Measurements from ENCODE around the gene C5.

The C5 gene

GRCh38 chr9:120998111-120998510 is 52.0 kb downstream of the C5 start:
- Histone ChIP-seq H3K4me1 (ENCODE audit: control insufficient read depth, insufficient read depth, low read length) (no peaks in the 10 kb centered on the region), H3K9ac (ENCODE audit: low read length) (no peak overlapping the region), H3K9me3 (ENCODE audit: control insufficient read depth, low read length) (no peaks in the 10 kb centered on the region), H3K4me3 (ENCODE audit: low read length) (no peak overlapping the region), H3K36me3 (ENCODE audit: control insufficient read depth, insufficient read depth, low read length) (no peaks in the 10 kb centered on the region), H3K27me3 (ENCODE audit: control insufficient read depth, insufficient read depth, low read length) (no peaks in the 10 kb centered on the region)

DNA sequence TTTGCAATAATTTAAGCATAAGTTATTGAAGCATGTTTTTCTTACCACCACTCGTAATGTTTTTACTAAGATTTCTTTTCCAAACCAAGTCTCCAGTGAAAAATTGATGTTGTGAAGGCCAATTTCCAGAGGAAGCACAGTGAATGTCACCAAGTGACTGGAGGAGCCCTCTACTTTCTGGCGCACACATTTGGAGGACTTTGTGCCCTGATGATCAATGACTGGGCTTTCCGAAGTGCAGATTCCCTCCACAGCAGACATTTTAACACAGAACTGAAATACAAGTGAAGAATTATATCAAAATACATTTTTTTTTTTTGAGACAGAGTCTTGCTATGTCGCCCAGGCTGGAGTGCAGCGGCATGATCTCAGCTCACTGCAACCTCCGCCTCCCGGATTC is 52.6 kb downstream of the C5 start:
- Histone ChIP-seq H3K9me3 (ENCODE audit: control insufficient read depth, low read length) (no peaks in the 10 kb centered on the region), H3K4me1 (ENCODE audit: control insufficient read depth, insufficient read depth, low read length) (no peaks in the 10 kb centered on the region), H3K9ac (ENCODE audit: low read length) (no peak overlapping the region), H3K4me3 (ENCODE audit: low read length) (no peak overlapping the region), H3K27me3 (ENCODE audit: control insufficient read depth, insufficient read depth, low read length) (no peaks in the 10 kb centered on the region), H3K36me3 (ENCODE audit: control insufficient read depth, insufficient read depth, low read length) (no peaks in the 10 kb centered on the region)

GRCh38 chr9:120996409-120996808 is 53.7 kb downstream of the C5 start:
- Histone ChIP-seq H3K4me1 (ENCODE audit: control insufficient read depth, insufficient read depth, low read length) (no peaks in the 10 kb centered on the region), H3K9ac (ENCODE audit: low read length) (no peak overlapping the region), H3K4me3 (ENCODE audit: low read length) (no peak overlapping the region), H3K36me3 (ENCODE audit: control insufficient read depth, insufficient read depth, low read length) (no peaks in the 10 kb centered on the region), H3K27me3 (ENCODE audit: control insufficient read depth, insufficient read depth, low read length) (no peaks in the 10 kb centered on the region), H3K9me3 (ENCODE audit: control insufficient read depth, low read length) (no peaks in the 10 kb centered on the region)

DNA sequence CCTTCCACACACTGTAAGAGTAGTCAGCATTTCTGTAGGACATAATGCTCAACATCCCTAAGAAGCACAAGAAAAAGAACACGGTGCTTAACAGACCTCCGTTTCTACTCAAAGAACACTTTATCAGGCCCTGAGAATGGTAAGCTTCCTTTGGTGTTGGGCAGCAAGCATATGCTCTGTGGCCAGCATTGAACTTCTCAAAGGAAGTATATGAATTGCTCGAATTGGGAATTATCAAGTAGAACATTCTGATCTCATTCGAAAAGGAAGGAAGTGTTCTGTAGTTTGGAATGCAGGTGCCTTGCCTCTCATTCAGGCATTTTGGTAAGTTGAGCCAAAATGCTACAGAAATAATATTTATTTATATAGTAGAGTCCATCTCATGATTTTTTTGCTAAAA is 61.0 kb downstream of the C5 start:
- H3K4me3 ChIP-seq (ENCODE audit: low read length), result no peak overlapping the region
- no peaks in the 10 kb centered on the region for H3K36me3 ChIP-seq (ENCODE audit: control insufficient read depth, insufficient read depth, low read length)
- H3K9me3 ChIP-seq (ENCODE audit: control insufficient read depth, low read length), result no peaks in the 10 kb centered on the region
- H3K9ac ChIP-seq (ENCODE audit: low read length), result no peak overlapping the region
- H3K4me1 ChIP-seq (ENCODE audit: control insufficient read depth, insufficient read depth, low read length), result peaks cover 4% of the 10 kb centered on the region
- no peaks in the 10 kb centered on the region for H3K27me3 ChIP-seq (ENCODE audit: control insufficient read depth, insufficient read depth, low read length)

- Histone ChIP-seq H3K4me1 (ENCODE audit: control insufficient read depth, insufficient read depth, low read length) (peaks cover 4% of the 10 kb centered on the region), H3K9me3 (ENCODE audit: control insufficient read depth, low read length) (no peaks in the 10 kb centered on the region), H3K36me3 (ENCODE audit: control insufficient read depth, insufficient read depth, low read length) (no peaks in the 10 kb centered on the region), H3K4me3 (ENCODE audit: low read length) (no peak overlapping the region), H3K9ac (ENCODE audit: low read length) (no peak overlapping the region), H3K27me3 (ENCODE audit: control insufficient read depth, insufficient read depth, low read length) (no peaks in the 10 kb centered on the region)
Observed at GRCh38 chr9:120985819-120986222, 64.3 kb downstream of the C5 start.

- no peaks in the 10 kb centered on the region for H3K36me3 ChIP-seq (ENCODE audit: control insufficient read depth, insufficient read depth, low read length)
- H3K4me3 ChIP-seq (ENCODE audit: low read length), result no peak overlapping the region
- H3K9ac ChIP-seq (ENCODE audit: low read length), result no peak overlapping the region
- peaks cover 4% of the 10 kb centered on the region for H3K4me1 ChIP-seq (ENCODE audit: control insufficient read depth, insufficient read depth, low read length)
- no peaks in the 10 kb centered on the region for H3K27me3 ChIP-seq (ENCODE audit: control insufficient read depth, insufficient read depth, low read length)
- H3K9me3 ChIP-seq (ENCODE audit: control insufficient read depth, low read length), result no peaks in the 10 kb centered on the region
Observed at GRCh38 chr9:120983259-120983837, 66.7 kb downstream of the C5 start.

DNA sequence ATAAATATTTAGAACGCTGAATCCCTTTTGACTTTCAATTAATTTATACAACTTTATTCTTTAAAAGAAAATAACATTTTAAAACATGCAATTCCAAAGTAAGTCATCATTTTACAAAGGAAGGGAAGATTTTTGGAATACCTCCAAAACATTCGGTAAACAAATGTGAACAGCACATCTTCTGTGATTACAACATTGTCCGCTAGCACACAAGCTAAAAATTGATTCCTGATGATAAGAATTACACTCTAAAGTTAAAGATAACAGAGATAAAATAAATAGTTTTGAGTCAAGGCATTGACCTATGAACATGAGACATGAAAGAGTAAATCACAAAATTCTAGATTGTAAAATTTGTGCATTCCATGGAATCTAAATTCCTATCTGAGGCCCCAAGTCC is 67.2 kb downstream of the C5 start:
- Histone ChIP-seq H3K9me3 (ENCODE audit: control insufficient read depth, low read length) (no peaks in the 10 kb centered on the region), H3K27me3 (ENCODE audit: control insufficient read depth, insufficient read depth, low read length) (no peaks in the 10 kb centered on the region), H3K4me1 (ENCODE audit: control insufficient read depth, insufficient read depth, low read length) (peaks cover 4% of the 10 kb centered on the region), H3K36me3 (ENCODE audit: control insufficient read depth, insufficient read depth, low read length) (no peaks in the 10 kb centered on the region), H3K9ac (ENCODE audit: low read length) (no peak overlapping the region), H3K4me3 (ENCODE audit: low read length) (no peak overlapping the region)

GRCh38 chr9:120980951-120981350 is 69.1 kb downstream of the C5 start:
- no peak overlapping the region for H3K4me3 ChIP-seq (ENCODE audit: low read length)
- no peaks in the 10 kb centered on the region for H3K27me3 ChIP-seq (ENCODE audit: control insufficient read depth, insufficient read depth, low read length)
- no peak overlapping the region for H3K9ac ChIP-seq (ENCODE audit: low read length)
- no peaks in the 10 kb centered on the region for H3K36me3 ChIP-seq (ENCODE audit: control insufficient read depth, insufficient read depth, low read length)
- no peaks in the 10 kb centered on the region for H3K9me3 ChIP-seq (ENCODE audit: control insufficient read depth, low read length)
- H3K4me1 ChIP-seq (ENCODE audit: control insufficient read depth, insufficient read depth, low read length), result peaks cover 4% of the 10 kb centered on the region

DNA sequence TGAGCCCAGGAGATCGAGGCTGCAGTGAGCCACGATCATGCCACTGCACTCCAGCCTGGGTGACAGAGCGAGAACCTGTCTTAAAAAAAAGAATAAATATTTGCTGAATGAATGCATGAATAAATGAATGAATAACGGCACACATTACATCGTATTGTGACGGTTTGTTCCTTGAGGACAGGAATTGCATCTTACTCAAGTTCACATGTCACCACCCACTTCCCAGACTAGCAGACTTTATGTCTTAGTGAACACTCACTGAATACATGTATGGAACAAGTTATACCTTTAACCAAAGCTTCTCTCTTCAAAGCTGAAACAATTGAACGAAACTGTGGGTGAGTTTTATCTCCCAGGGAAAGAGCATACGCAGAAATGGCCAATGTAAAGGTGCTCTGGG is 70.3 kb downstream of the C5 start:
- Histone ChIP-seq H3K27me3 (ENCODE audit: control insufficient read depth, insufficient read depth, low read length) (no peaks in the 10 kb centered on the region), H3K4me3 (ENCODE audit: low read length) (no peak overlapping the region), H3K9me3 (ENCODE audit: control insufficient read depth, low read length) (no peaks in the 10 kb centered on the region), H3K36me3 (ENCODE audit: control insufficient read depth, insufficient read depth, low read length) (no peaks in the 10 kb centered on the region), H3K9ac (ENCODE audit: low read length) (no peak overlapping the region), H3K4me1 (ENCODE audit: control insufficient read depth, insufficient read depth, low read length) (no peaks in the 10 kb centered on the region)

DNA sequence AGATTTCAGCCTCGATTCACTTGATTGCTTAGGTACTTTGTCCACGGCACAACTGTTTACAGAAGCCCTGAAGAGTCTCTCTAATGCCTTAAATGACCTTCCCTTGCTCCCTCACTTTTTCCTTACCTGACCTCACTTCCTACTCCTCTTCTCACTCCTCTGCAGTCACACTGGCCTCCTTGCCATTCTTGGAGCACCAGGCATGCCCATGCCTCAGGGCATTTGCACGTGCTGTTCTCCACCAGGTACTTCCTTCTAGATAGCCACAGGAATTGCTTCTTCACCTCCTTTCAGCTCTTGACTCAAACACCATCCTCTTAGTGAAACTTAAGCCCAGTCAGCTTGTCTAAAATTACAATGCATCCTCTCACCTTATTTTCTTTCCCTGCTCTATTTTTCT is 71.1 kb downstream of the C5 start:
- no peaks in the 10 kb centered on the region for H3K27me3 ChIP-seq (ENCODE audit: control insufficient read depth, insufficient read depth, low read length)
- no peaks in the 10 kb centered on the region for H3K4me1 ChIP-seq (ENCODE audit: control insufficient read depth, insufficient read depth, low read length)
- no peak overlapping the region for H3K4me3 ChIP-seq (ENCODE audit: low read length)
- H3K9me3 ChIP-seq (ENCODE audit: control insufficient read depth, low read length), result no peaks in the 10 kb centered on the region
- H3K9ac ChIP-seq (ENCODE audit: low read length), result no peak overlapping the region
- H3K36me3 ChIP-seq (ENCODE audit: control insufficient read depth, insufficient read depth, low read length), result no peaks in the 10 kb centered on the region

DNA sequence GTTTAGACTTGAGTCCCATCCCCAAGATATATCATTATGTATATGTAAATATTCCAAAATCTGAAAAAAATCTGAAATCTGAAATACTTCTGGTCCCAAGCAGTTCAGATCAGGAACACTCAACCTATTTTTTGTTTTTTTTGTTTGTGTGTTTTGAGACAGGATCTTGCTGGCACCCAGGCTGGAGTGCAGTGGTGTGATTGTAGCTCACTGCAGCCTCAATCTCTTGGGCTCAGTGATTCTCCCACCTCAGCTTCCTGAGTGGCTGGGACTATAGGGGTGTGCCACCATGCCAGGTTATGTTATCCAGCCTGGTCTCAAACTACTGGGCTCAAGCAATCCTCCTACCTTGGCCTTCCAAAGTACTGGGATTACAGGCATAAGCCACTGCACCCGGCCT is 72.8 kb downstream of the C5 start:
- H3K27me3 ChIP-seq (ENCODE audit: control insufficient read depth, insufficient read depth, low read length), result no peaks in the 10 kb centered on the region
- no peak overlapping the region for H3K9ac ChIP-seq (ENCODE audit: low read length)
- H3K9me3 ChIP-seq (ENCODE audit: control insufficient read depth, low read length), result no peaks in the 10 kb centered on the region
- no peak overlapping the region for H3K4me3 ChIP-seq (ENCODE audit: low read length)
- H3K36me3 ChIP-seq (ENCODE audit: control insufficient read depth, insufficient read depth, low read length), result no peaks in the 10 kb centered on the region
- no peaks in the 10 kb centered on the region for H3K4me1 ChIP-seq (ENCODE audit: control insufficient read depth, insufficient read depth, low read length)

GRCh38 chr9:120974921-120975320 is 75.2 kb downstream of the C5 start:
- Histone ChIP-seq H3K4me1 (ENCODE audit: control insufficient read depth, insufficient read depth, low read length) (no peaks in the 10 kb centered on the region), H3K27me3 (ENCODE audit: control insufficient read depth, insufficient read depth, low read length) (no peaks in the 10 kb centered on the region), H3K9ac (ENCODE audit: low read length) (no peak overlapping the region), H3K4me3 (ENCODE audit: low read length) (no peak overlapping the region), H3K9me3 (ENCODE audit: control insufficient read depth, low read length) (no peaks in the 10 kb centered on the region), H3K36me3 (ENCODE audit: control insufficient read depth, insufficient read depth, low read length) (no peaks in the 10 kb centered on the region)

DNA sequence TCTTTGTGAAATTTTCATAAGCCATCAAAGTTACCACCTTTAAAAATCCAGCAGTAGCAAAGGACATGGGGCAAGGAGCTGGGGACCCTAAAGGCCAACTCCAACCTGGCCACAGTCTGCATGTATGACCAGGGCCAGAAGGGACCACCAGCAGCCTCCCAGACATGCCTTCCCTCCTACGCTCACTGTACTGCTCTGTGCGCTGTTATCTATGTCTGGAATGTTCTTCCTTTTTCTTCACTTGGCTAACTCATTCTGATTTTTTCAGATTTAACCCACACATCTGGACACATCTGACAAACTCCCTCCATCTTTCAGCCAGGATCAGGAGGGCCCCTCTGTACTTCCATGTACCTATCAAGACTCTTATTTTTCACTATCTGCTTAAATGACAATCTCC is 75.9 kb downstream of the C5 start:
- H3K4me1 ChIP-seq (ENCODE audit: control insufficient read depth, insufficient read depth, low read length), result no peaks in the 10 kb centered on the region

More for the DNA sequence above, 75.9 kb downstream of the C5 start:
- H3K36me3 ChIP-seq (ENCODE audit: control insufficient read depth, insufficient read depth, low read length), result no peaks in the 10 kb centered on the region
- no peaks in the 10 kb centered on the region for H3K27me3 ChIP-seq (ENCODE audit: control insufficient read depth, insufficient read depth, low read length)
- H3K9ac ChIP-seq (ENCODE audit: low read length), result no peak overlapping the region
- H3K9me3 ChIP-seq (ENCODE audit: control insufficient read depth, low read length), result no peaks in the 10 kb centered on the region
- H3K4me3 ChIP-seq (ENCODE audit: low read length), result no peak overlapping the region

All from mucosa of stomach (tissue), 1 donor.